Activated CD8-positive, alpha-beta T cell treated with anti-CD3 and anti-CD28 coated beads, Interleukin-2, amount 10 ng/mL, durations not matched to agents 7 days and 5 days (primary cell): ENCODE data around the gene NKX2-1. TPM values are rescaled to one million over a fixed set of nuclear protein-coding genes. Genes with fewer than 3 reads are reported as not detected.

Experiments used
- ATAC-seq: fragments of 150-1000 bp; cut with Tn5 transposase; one replicate; pipeline ENCODE4 v1.10.0; 2021; ENCODE audit warnings: moderate library complexity
- CTCF ChIA-PET: fragments of 350-600 bp; sonication (Branson Sonifier 250); formaldehyde crosslinking; loops from one replicate; lab custom pipeline; 2021; ENCODE audit warnings: antibody characterized with exemption; lab: Charles Lee
- POLR2A ChIA-PET: fragments of 350-600 bp; sonication (Branson Sonifier 250); formaldehyde crosslinking; loops from one replicate; lab custom pipeline; 2021; ENCODE audit warnings: antibody characterized with exemption; lab: Charles Lee
- DNase-seq: peaks from one replicate; pipeline ENCODE4 v3.0.0-alpha.2; 2020
- H3K27ac Mint-ChIP-seq: one replicate; pipeline ENCODE4 v1.8.0; 2021; ENCODE audit warnings: mild to moderate bottlenecking, mixed read lengths
- H3K27me3 Mint-ChIP-seq: one replicate; pipeline ENCODE4 v1.8.0; 2021; ENCODE audit warnings: low read depth, mixed read lengths
- H3K36me3 Mint-ChIP-seq: one replicate; pipeline ENCODE4 v1.8.0; 2021; ENCODE audit warnings: low read depth, mixed read lengths
- H3K4me1 Mint-ChIP-seq: one replicate; pipeline ENCODE4 v1.8.0; 2021; ENCODE audit warnings: low read depth, mixed read lengths
- H3K4me3 Mint-ChIP-seq: one replicate; pipeline ENCODE4 v1.8.0; 2021; ENCODE audit warnings: mild to moderate bottlenecking, mixed read lengths
- H3K9me3 Mint-ChIP-seq: one replicate; pipeline ENCODE4 v1.8.0; 2022; ENCODE audit warnings: mixed read lengths; ENCODE audit not compliant: insufficient read depth
- total RNA-seq, 2 experiments: library from RNA; stranded (reverse); gene quantifications; one replicate each; pipeline ENCODE4 v1.2.3, GENCODE V29; 2021

Gene NKX2-1
- total RNA-seq, 2 experiments from 2014 or later, result not detected

DNA sequence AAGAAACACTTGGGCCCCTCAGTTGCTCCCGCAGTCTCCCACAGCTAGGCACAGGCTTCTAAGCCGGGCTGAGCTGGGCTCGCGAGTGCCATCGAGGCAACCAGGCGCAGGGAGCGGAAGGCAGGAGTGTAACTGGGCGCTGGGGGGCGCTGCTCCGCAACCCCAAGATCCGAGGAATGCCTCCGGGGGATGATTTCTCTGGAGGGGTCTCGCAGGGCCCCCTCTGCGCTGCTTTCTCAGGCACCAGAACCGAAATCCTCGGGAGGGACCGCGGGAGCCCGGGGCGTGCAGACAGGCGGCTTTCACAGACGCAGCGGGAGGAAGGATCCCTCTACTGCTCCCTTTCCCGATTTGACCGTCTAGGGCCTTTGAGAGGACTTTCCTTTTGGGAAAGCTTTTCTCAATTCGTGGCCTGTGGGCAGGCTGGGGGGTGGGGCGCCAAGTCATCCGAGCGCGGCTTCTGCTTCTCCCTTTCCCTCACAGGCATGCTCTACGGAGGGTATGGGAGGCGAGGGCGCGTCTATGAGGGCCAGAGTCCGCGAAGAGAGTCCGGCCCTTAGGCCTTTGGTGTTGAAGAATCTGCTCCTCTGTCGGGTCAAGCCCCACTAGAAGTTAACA lies 4.3 kb upstream of the NKX2-1 start:
- H3K36me3 Mint-ChIP-seq, result peaks cover 2% of the 10 kb centered on the region
- POLR2A ChIA-PET, result no interaction called here
- CTCF ChIA-PET, result interaction anchor here (1.6 to 1.7 kb wide), 2 partner anchors 10 to 32 kb away, joined by 4 to 5 read pairs; no protein-coding TSS in a partner anchor
- H3K27me3 Mint-ChIP-seq, result peaks cover 72% of the 10 kb centered on the region
- ATAC-seq, result no peak
- H3K4me1 Mint-ChIP-seq, result peaks cover 5% of the 10 kb centered on the region
- no peak overlapping the region for H3K4me3 Mint-ChIP-seq
- H3K9me3 Mint-ChIP-seq, result peaks cover 7% of the 10 kb centered on the region
- H3K27ac Mint-ChIP-seq, result no peak overlapping the region
- DNase-seq, result no peak

GRCh38 chr14:36522972-36523715 lies 3.1 kb upstream of the NKX2-1 start:
- no peak overlapping the region for H3K27ac Mint-ChIP-seq
- ATAC-seq (no peak), DNase-seq (no peak)
- H3K36me3 Mint-ChIP-seq, result peaks cover 2% of the 10 kb centered on the region
- peaks cover 7% of the 10 kb centered on the region for H3K4me1 Mint-ChIP-seq
- H3K4me3 Mint-ChIP-seq, result no peak overlapping the region
- peaks cover 71% of the 10 kb centered on the region for H3K27me3 Mint-ChIP-seq
- POLR2A ChIA-PET, result no interaction called here
- peaks cover 7% of the 10 kb centered on the region for H3K9me3 Mint-ChIP-seq
- CTCF ChIA-PET, result interaction anchor here (1.3 kb wide), 1 partner anchor 135 kb away, joined by 3 read pairs; no protein-coding TSS in a partner anchor

DNA sequence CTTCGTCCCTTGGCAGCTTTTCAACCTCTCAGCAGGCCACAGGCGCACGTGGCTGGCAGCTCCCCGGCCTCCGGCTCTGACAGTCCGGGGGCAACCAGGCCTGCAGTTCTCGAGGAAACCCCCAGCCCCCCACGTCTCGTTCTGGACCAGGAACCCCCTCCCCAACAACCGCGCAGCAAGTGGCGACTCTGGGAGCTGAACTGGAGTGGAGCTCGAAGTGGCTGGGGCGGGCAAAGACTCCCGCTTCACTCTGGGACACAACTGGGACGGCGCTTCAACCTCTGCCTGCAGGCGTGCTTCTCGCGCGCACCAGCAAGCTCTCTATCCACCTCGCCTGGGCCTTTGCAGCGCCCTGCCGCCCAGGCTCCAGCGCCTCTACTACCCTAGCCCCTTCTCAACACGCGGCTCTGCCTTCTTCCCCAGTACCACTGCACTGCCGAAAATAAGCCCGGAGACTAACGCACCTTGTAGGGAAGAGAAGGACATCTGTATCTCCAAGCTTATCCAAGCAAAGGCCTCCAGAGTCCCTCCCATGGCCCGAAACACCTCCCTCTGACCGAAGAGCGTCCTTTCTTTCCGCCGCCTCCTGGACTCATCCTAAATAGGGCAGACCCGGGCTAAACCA lies 2.4 kb upstream of the NKX2-1 start:
- Mint-ChIP-seq H3K27me3 (peaks cover 68% of the 10 kb centered on the region), H3K4me1 (peaks cover 7% of the 10 kb centered on the region), H3K36me3 (peaks cover 2% of the 10 kb centered on the region), H3K27ac (no peak overlapping the region), H3K9me3 (peaks cover 7% of the 10 kb centered on the region), H3K4me3 (no peak overlapping the region)
- DNase-seq, result no peak
- no peak for ATAC-seq
- ChIA-PET POLR2A (no interaction called here), CTCF (interaction anchor here (1.1 to 1.3 kb wide), 2 partner anchors 31 to 135 kb away, joined by 3 read pairs; no protein-coding TSS in a partner anchor)

DNA sequence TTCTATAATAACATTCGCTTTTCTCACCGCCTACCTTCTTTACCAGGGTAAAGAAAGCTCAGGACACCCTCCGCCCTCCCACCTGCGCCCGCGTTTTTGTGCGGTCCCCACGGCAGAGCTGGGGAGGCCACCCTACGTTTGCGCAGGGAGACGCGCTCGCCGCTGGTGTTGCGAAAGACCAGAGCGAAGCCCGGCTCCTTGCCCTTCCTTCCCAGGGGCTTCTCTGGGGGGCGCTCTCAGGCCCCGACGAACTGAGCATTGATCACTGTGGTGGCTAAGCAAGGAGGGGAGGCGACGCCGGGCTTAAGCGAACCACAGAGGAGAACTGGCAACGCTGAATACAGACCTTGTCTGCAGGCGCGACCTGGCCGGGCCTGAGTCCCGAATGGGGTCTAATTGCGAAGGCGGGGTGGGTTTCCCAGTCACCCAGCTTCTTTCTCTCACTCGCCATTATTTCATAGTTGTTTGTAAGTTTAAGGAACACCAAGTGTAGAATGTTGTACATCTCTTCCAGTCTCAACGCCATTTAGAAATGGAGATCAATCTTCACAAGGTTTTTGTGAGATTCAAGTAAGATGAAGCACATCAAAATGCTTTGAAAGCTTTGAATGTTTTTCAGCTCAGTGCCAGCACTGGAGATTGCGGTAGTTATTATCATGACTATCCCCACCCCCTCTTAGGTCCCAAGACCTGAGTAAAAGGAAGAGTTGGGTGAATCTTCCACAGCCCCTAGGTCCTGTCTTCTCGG lies 1.7 kb upstream of the NKX2-1 start:
- CTCF ChIA-PET, result interaction anchor here (1.1 to 1.3 kb wide), 2 partner anchors 32 to 136 kb away, joined by 3 read pairs; no protein-coding TSS in a partner anchor
- ATAC-seq, result no peak

DNA sequence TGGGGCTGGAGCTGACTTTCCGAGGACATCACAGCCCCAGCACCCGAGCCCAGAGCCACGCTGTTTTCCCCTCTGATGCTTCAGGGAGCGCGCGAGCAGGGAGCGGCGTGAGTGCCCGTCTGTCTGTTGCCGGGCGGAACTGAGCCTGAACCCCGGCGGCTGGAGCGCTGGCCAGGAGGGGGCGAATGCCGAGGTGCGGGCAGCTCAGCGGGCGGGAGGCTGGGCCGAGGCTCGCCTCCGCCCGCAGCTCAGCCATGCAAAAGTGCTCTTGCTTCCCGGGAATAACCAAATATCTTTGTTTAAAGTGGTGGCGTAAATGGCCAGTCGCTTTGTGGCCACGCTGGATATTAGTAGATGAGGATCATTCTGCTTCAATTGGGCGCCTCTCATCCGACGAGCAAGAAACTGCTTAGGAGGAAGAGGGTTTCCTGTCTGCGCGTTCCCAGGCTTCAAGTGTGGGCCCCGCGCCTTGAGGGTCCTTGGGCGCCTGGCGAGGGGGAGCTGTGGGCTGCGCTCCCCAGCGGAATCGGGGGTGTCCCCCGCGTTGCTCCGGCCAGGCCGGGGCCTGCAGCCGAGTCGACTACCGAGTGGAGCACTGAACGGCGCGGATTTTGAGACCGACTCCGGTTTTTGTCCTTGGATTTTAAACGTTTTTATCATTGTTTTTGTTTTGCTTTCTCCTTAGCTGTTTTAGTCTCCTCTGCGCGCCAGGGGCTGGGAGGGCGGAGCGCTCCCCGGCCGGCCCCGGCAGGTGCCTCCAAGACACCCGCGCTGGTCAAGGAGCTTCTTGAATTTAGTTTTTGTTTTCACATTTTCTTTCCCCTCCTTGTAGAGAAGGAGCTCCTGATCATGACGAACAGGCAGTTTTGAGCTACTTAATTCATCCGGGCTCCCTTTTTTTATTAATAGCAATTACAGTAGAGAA lies 831 bp upstream of the NKX2-1 start:
- peaks cover 69% of the 10 kb centered on the region for H3K27me3 Mint-ChIP-seq
- ChIA-PET CTCF (interaction anchor here (1.1 kb wide), 1 partner anchor 33 kb away, joined by 3 read pairs; no protein-coding TSS in a partner anchor), POLR2A (no interaction called here)
- peaks cover 4% of the 10 kb centered on the region for H3K36me3 Mint-ChIP-seq
- H3K4me1 Mint-ChIP-seq, result peaks cover 7% of the 10 kb centered on the region
- H3K27ac Mint-ChIP-seq, result no peak overlapping the region
- no peak for ATAC-seq
- DNase-seq, result no peak
- peaks cover 7% of the 10 kb centered on the region for H3K9me3 Mint-ChIP-seq
- no peak overlapping the region for H3K4me3 Mint-ChIP-seq

More for the DNA sequence above, 1.7 kb upstream of the NKX2-1 start:
- Mint-ChIP-seq H3K27me3 (peaks cover 68% of the 10 kb centered on the region), H3K27ac (no peak overlapping the region), H3K4me3 (no peak overlapping the region), H3K4me1 (peaks cover 7% of the 10 kb centered on the region), H3K36me3 (peaks cover 2% of the 10 kb centered on the region), H3K9me3 (peaks cover 7% of the 10 kb centered on the region)
- no peak for DNase-seq
- POLR2A ChIA-PET, result no interaction called here

- CTCF ChIA-PET, result no interaction called here
- DNase-seq (no peak), ATAC-seq (no peak)
- peak overlapping the region; percentile 44 for H3K4me3 Mint-ChIP-seq
- POLR2A ChIA-PET, result no interaction called here
- peak overlapping the region; percentile 49 for H3K27ac Mint-ChIP-seq
- H3K9me3 Mint-ChIP-seq, result peaks cover 7% of the 10 kb centered on the region
- peaks cover 73% of the 10 kb centered on the region for H3K27me3 Mint-ChIP-seq
- peaks cover 7% of the 10 kb centered on the region for H3K4me1 Mint-ChIP-seq
- peaks cover 4% of the 10 kb centered on the region for H3K36me3 Mint-ChIP-seq
Measured at GRCh38 chr14:36518586-36519430, 1.2 kb downstream of the NKX2-1 start.

GRCh38 chr14:36518031-36518585 lies 1.9 kb downstream of the NKX2-1 start:
- POLR2A ChIA-PET, result no interaction called here
- ATAC-seq, result no peak

DNA sequence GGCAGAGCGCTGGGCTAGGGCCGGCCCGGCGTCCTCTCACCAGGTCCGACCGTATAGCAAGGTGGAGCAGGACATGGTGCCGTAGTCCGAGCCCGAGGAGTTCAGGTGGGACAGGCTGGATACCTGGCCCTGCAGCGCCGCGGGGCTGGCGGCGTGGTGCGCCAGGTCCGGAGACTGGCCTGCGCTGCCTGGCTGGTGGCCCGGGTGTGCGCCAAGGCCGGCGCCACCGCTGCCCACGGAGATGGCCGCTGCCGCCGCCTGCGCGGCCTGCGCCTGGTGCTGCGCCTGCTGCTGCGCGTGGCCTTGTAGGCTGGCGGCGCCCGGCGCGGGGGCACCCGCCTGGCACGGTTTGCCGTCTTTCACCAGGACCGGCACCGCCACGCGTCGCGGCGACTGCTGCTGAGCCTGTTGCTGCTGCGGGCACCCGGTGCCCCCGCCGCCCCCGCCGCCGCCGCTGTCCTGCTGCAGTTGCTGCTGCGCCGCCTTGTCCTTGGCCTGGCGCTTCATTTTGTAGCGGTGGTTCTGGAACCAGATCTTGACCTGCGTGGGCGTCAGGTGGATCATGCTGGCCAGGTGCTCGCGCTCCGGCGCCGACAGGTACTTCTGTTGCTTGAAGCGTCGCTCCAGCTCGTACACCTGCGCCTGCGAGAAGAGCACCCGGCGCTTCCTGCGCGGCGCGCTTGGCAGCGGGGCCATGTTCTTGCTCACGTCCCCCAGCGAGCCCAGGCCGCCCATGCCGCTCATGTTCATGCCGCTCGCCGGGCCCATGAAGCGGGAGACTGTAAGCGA lies 2.6 kb downstream of the NKX2-1 start:
- CTCF ChIA-PET, result no interaction called here

More at GRCh38 chr14:36518031-36518585, 1.9 kb downstream of the NKX2-1 start:
- H3K4me3 Mint-ChIP-seq, result no peak overlapping the region
- H3K9me3 Mint-ChIP-seq, result peaks cover 7% of the 10 kb centered on the region
- H3K27ac Mint-ChIP-seq, result no peak overlapping the region
- DNase-seq, result no peak
- peaks cover 4% of the 10 kb centered on the region for H3K36me3 Mint-ChIP-seq
- peaks cover 7% of the 10 kb centered on the region for H3K4me1 Mint-ChIP-seq
- peaks cover 70% of the 10 kb centered on the region for H3K27me3 Mint-ChIP-seq
- CTCF ChIA-PET, result no interaction called here

DNA sequence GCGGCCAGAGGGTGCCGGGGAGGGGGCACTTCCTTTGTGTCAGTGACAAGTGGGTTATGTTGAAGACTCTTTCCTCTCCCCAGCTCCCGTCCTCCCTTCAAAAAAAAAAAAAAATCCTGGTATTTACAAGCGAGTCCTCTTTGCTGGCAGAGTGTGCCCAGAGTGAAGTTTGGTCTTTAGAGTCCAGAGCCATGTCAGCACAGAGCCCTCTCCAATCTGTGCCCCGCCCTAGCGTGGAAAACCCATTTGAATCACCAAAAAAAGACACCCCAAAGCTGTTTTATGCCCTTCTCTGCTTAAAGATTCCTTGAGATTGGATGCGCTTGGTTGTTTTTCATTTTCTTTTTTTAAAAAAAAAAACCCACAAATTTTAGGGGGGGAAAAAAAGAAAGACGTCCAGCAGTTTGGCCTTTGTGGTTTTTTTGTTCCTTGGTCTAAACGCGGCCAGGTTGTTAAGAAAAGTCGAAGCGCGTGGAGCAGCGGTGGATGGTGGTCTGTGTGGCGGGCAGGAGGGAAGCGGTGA lies 3.3 kb downstream of the NKX2-1 start:
- CTCF ChIA-PET, result interaction anchor here (1.1 kb wide), 1 partner anchor 9 kb away, joined by 3 read pairs; no protein-coding TSS in a partner anchor

More for the DNA sequence above, 2.6 kb downstream of the NKX2-1 start:
- peaks cover 7% of the 10 kb centered on the region for H3K4me1 Mint-ChIP-seq
- DNase-seq, result no peak
- H3K36me3 Mint-ChIP-seq, result peaks cover 2% of the 10 kb centered on the region
- peaks cover 7% of the 10 kb centered on the region for H3K9me3 Mint-ChIP-seq
- H3K27me3 Mint-ChIP-seq, result peaks cover 71% of the 10 kb centered on the region
- no peak overlapping the region for H3K4me3 Mint-ChIP-seq
- POLR2A ChIA-PET, result no interaction called here
- no peak for ATAC-seq
- H3K27ac Mint-ChIP-seq, result no peak overlapping the region

More for the DNA sequence above, 3.3 kb downstream of the NKX2-1 start:
- peaks cover 7% of the 10 kb centered on the region for H3K4me1 Mint-ChIP-seq
- H3K4me3 Mint-ChIP-seq, result no peak overlapping the region
- POLR2A ChIA-PET, result no interaction called here
- ATAC-seq, result no peak
- no peak for DNase-seq
- H3K9me3 Mint-ChIP-seq, result peaks cover 4% of the 10 kb centered on the region
- peaks cover 71% of the 10 kb centered on the region for H3K27me3 Mint-ChIP-seq
- H3K27ac Mint-ChIP-seq, result no peak overlapping the region
- peaks cover 2% of the 10 kb centered on the region for H3K36me3 Mint-ChIP-seq
